Prostate gland (tissue), 2 donors: ENCODE data around the gene PSMD4. TPM values are rescaled to one million over a fixed set of nuclear protein-coding genes. Genes with fewer than 3 reads are reported as not detected.
"Not testable (repeated sequence)": the region's sequence is repeated elsewhere in the genome, so short reads cannot be mapped to it uniquely, and the experiment has no call there.

Source experiments
- DNase-seq: peaks from one replicate; pipeline ENCODE4 v3.0.0-alpha.2; 2019; ENCODE audit warnings: low spot score
- H3K27ac ChIP-seq, 2 donors: fragments of 200-600 bp; sonication (generic); 2 replicates each; pipeline ENCODE4 v1.5.1; 2017 to 2019
- H3K27me3 ChIP-seq: fragments of 200-600 bp; sonication (generic); replicated peaks from 2 replicates; pipeline ENCODE4 v1.5.1; 2019; ENCODE audit not compliant: insufficient read depth
- H3K36me3 ChIP-seq, 2 donors: fragments of 200-600 bp; sonication (generic); 1 replicate in 1 of 2; 2 replicates in 1 of 2; pipeline versions ENCODE4 v1.5.1 to v1.8.1; 2017 to 2019
- H3K4me1 ChIP-seq: fragments of 200-600 bp; sonication (generic); replicated peaks from 2 replicates; pipeline ENCODE4 v1.5.1; 2019
- H3K4me3 ChIP-seq, 2 donors: fragments of 200-600 bp; sonication (generic); 2 replicates each; pipeline ENCODE4 v1.5.1; 2017 to 2019
- H3K9me3 ChIP-seq: fragments of 200-600 bp; sonication (generic); 2 replicates; pipeline ENCODE4 v1.5.1; 2017
- POLR2A ChIP-seq: fragments of 450-650 bp; IDR thresholded peaks from one replicate; pipeline ENCODE4 v1.6.1; 2016; ENCODE audit warnings: antibody characterized with exemption, mild to moderate bottlenecking
- POLR2AphosphoS5 ChIP-seq: sonication (generic); formaldehyde crosslinking; IDR thresholded peaks from one replicate; pipeline ENCODE4 v1.6.1; 2017; ENCODE audit warnings: antibody characterized with exemption
- WGBS: methylation state at CpG from one replicate; pipeline ENCODE4 v1.1.5; 2018; 5-methylcytosine and 5-hydroxymethylcytosine counted together
- intact Hi-C: fragments of 100-400 bp; cut with DNase I; formaldehyde crosslinking; loops from one replicate; pipeline ENCODE4 v1.14.2; 2022
- total RNA-seq, 2 donors: library from RNA; depleted of rRNA; stranded (reverse); fragments of >200 nt; gene quantifications; one replicate each; pipeline ENCODE4 v1.1.0, GENCODE V29; 2016
- TF ChIP-seq, protein P1 (sequence below), 4 experiments: fragments of 200-600 bp in 2 of 4; fragments of 450-650 bp in 2 of 4; sonication (generic) in 2 of 4; IDR thresholded peaks; 1 replicate in 3 of 4; 2 replicates in 1 of 4; pipeline ENCODE4 v1.5.1; 2016 to 2019; ENCODE audit warnings: antibody characterized with exemption in 4 of 4, mild to moderate bottlenecking in 2 of 4, moderate library complexity in 2 of 4

The PSMD4 gene
- total RNA-seq, result 100 to 1,000 TPM in 1 of 2 donors, 10 to 100 TPM in 1; 96.1 to 116 TPM

DNA sequence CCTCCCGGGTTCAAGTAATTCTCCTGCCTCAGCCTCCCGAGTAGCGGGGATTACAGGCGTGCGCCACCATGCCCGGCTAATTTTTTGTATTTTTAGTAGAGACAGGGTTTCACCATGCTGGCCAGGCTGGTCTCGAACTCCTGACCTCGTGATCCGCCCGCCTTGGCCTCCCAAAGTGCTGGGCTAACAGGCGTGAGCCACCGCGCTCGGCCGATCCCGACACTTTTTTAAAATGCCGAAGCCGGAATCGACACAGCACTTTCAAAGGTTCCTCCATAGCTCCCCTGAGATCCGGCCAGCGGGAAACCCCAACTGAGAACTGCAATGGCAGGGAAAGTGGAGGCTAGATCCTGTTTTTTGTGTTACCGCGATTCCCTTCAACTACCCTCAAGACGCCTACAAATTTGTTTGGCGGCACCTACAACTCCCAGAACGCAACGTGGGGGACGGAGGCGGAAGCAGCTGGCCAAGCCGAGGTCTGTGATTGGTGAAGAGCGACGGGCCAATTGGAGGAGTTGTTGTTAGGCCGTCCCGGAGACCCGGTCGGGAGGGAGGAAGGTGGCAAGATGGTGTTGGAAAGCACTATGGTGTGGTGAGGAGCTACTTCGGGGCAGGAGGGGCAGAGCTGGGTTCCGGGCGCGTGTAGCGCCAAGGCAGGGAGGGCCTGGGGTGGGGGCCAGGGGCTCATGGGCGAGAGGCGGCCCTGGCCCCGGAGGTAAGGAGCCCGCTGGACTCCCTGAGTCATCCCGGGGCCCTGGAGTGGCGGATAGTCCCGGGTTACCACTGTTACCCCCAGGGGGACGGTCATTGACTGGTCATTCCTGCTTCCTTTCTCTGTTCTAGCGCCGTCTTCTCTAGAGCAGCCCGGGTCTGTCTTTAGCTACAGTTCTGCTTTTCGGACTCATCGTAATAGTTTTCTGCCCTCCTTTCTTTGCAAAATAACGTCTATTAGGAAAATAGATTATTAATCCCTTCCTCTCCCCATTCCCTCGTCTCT is at the start of gene PSMD4:
TSS of gene PSMD4 (plus strand) at position 518 of the 997 bp plus-strand sequence. CDS start at position 567, 49 bp downstream.
- DNase-seq, result peak; percentile 94
- intact Hi-C loops, result loop anchor here (2.0 kb wide), 1 partner anchor 56 kb away; the partner anchor contains the start of gene PIP5K1A
- H3K4me1 ChIP-seq, result no peaks in the 10 kb centered on the region
- no peaks in the 10 kb centered on the region for H3K9me3 ChIP-seq
- TF ChIP-seq POLR2AphosphoS5, result peak; percentile 99
- TF ChIP-seq, protein P1, sequence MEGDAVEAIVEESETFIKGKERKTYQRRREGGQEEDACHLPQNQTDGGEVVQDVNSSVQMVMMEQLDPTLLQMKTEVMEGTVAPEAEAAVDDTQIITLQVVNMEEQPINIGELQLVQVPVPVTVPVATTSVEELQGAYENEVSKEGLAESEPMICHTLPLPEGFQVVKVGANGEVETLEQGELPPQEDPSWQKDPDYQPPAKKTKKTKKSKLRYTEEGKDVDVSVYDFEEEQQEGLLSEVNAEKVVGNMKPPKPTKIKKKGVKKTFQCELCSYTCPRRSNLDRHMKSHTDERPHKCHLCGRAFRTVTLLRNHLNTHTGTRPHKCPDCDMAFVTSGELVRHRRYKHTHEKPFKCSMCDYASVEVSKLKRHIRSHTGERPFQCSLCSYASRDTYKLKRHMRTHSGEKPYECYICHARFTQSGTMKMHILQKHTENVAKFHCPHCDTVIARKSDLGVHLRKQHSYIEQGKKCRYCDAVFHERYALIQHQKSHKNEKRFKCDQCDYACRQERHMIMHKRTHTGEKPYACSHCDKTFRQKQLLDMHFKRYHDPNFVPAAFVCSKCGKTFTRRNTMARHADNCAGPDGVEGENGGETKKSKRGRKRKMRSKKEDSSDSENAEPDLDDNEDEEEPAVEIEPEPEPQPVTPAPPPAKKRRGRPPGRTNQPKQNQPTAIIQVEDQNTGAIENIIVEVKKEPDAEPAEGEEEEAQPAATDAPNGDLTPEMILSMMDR (IDR thresholded peaks at IDR 0.05), result peak in 1 of 4 experiments; percentile 11
- TF ChIP-seq POLR2A, result peak; percentile 72
- H3K27ac ChIP-seq, result peak within 1 kb of the TSS; percentile 81 to 85
- H3K36me3 ChIP-seq, result no peaks in the 10 kb centered on the region
- 8% methylated on average over 56 of the region's 56 CpGs for WGBS
- H3K27me3 ChIP-seq, result no peaks in the 10 kb centered on the region
- peak within 1 kb of the TSS; percentile 92 to 95 for H3K4me3 ChIP-seq

DNA sequence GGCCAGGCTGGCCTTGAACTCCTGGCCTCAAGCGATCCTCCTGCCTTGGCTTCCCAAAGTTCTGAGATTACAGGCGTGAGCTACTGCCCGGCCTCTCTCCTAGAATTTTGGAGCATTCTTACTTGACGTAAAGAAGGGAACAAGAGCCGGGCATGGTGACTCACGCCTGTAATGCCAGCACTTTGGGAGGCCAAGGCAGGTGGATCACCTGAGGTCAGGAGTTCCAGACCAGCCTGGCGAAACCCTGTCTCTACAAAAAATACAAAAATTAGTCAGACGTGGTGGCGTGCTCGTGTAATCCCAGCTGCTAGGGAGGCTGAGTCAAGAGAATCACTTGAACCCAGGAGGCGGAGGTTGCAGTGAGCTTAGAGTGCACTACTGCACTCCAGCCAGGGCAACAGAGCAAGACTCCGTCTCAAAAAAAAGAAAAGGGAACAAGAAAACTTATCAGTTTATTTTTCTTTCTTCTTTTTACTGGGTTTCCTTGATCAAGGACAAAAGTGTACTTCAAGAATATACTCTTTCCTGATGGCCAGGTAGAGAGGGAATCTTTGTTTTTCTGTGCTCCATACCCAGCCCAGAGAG is 49.1 kb upstream of the PSMD4 start:
- 96% methylated on average over 12 of the region's 12 CpGs for WGBS
- H3K4me1 ChIP-seq, DNase-seq, H3K4me3 ChIP-seq, H3K27me3 ChIP-seq, intact Hi-C loops, H3K27ac ChIP-seq, H3K9me3 ChIP-seq, H3K36me3 ChIP-seq: not testable (repeated sequence)

DNA sequence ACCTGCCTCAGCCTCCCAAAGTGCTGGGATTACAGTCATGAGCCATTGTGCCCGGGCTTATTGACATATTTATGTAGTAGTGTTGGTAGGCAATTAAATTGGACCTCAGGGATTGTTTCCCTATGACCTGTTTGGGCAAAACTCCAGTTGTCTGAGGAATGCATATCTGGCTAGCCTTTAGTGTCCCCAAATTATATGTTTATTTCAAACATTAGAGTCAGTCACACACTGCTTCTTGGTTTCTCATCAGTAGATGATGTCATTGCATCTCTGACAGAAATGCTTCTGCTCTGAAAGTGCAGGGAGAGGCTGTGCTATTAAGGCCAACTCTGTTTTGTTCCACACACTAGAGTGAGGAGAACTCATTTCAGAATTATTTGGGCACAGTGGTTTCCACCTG is 43.7 kb upstream of the PSMD4 start:
- Histone ChIP-seq H3K9me3 (no peaks in the 10 kb centered on the region), H3K27me3 (no peaks in the 10 kb centered on the region), H3K36me3 (peaks cover 0 to 7% of the 10 kb centered on the region in 2 donors), H3K4me3 (no peak overlapping the region), H3K27ac (no peak overlapping the region), H3K4me1 (no peaks in the 10 kb centered on the region)
- WGBS, result 44% methylated on average over 1 of the region's 1 CpG
- no peak for DNase-seq
- TF ChIP-seq POLR2A, result no peak
- TF ChIP-seq POLR2AphosphoS5, result no peak
- TF ChIP-seq, protein P1 (IDR thresholded peaks at IDR 0.05), result no peak
- intact Hi-C loops, result no loop called here

DNA sequence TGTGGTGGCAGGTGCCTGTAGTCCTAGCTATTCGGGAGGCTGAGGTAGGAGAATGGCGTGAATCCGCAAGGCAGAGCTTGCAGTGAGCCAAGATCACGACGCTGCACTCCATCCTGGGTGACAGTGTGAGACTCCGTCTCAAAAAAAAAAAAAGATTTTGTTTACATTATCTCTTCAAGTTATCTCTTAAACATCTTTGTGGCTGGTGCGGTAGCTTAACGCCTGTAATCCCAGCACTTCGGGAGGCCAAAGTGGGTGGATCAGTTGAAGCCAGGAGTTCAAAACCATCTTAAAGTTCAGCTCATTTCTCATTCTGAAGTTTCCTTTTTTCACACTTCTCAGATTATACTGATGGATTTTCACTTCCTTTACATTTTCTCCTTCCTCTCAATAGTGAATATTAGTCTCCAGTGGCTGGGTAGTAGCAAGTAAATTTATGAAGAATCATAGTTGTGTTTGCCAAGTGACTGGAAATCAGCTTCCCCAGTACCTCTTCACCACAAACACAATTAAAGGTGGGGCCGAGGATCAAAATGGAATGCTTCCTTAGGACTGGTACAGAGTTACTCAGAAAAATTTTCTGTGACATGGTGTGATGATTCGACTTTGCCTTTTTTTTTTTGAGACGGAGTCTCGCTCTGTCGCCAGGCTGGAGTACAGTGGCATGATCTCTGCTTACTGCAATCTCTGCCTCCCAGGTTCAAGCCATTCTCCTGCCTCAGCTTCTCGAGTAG is 42.4 kb upstream of the PSMD4 start:
- WGBS, result 62% methylated on average over 15 of the region's 15 CpGs
- DNase-seq, result no peak
- H3K4me3 ChIP-seq, result no peak overlapping the region
- no peaks in the 10 kb centered on the region for H3K36me3 ChIP-seq
- intact Hi-C loops, result no loop called here
- H3K27ac ChIP-seq, result no peak overlapping the region
- TF ChIP-seq POLR2AphosphoS5 (no peak), POLR2A (no peak)
- TF ChIP-seq, protein P1 (IDR thresholded peaks at IDR 0.05), result no peak
- no peaks in the 10 kb centered on the region for H3K4me1 ChIP-seq
- H3K27me3 ChIP-seq, result no peaks in the 10 kb centered on the region
- no peaks in the 10 kb centered on the region for H3K9me3 ChIP-seq

DNA sequence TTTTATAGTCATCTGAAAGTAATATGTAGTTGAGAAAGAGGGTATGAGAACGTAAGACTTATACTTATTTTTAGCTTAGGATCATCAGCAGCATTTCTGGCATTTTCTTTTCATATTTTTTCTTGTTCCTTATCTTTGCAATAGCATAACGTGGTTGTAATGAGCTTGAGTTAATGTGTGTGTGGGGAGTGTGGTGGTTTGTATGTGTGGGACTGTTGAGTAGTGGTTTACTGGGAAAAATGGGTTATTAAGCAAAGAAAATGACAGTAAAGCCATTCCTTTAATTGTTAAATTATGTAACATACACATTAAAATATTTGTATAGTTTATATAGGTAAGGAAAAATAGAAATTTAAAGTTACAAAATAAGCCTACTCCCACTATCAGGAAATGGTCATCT is 41.0 kb upstream of the PSMD4 start:
- 27% methylated on average over 2 of the region's 2 CpGs for WGBS
- TF ChIP-seq, protein P1 (IDR thresholded peaks at IDR 0.05), result no peak
- no peak for TF ChIP-seq POLR2AphosphoS5
- TF ChIP-seq POLR2A, result no peak
- Histone ChIP-seq H3K27me3 (no peaks in the 10 kb centered on the region), H3K4me3 (no peak overlapping the region), H3K36me3 (no peaks in the 10 kb centered on the region), H3K9me3 (no peaks in the 10 kb centered on the region), H3K4me1 (no peaks in the 10 kb centered on the region), H3K27ac (no peak overlapping the region)
- DNase-seq, result no peak
- intact Hi-C loops, result no loop called here
